ENCODE results near the gene ARHGAP44. TPM values are rescaled to one million over a fixed set of nuclear protein-coding genes. Genes with fewer than 3 reads are reported as not detected.

The ARHGAP44 gene
- total and polyA plus RNA-seq, 2 donors (not counting 1 experiment from before 2014, with no cell fraction given), result 0.78 to 11.6 TPM

DNA sequence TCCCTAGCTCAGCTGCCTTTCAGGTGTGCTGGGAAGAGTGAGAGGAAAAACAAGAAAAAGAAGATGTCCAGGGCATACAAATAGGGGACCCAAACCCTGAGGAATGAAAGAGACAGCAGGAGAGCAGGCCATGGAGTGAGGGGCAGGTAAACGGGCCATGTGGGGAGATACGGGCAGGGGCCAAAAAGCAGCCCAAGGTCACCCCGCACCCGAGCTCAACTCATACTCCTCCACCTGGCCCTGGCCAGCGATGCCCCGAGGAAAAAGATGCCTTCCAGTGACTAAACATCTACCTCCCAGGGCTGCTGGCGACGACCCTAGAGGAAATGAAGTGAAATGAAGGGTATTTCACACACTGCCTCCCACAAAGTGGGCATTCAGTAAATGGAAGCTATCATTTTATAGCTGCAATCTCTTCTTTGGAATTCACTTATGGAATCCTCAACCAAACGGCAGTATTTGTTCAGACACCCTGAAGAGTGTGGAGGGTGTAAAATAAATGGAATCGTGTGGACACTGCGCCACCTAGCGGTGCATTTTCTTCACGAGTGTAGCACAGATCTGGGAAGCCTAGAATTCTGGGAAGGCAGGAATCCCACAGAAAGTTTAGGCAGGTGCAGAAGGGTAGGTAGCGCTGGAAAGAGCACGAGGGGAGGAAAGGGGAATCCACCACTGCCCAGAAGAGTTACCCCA lies 213.6 kb downstream of the ARHGAP44 start:
- Histone ChIP-seq H3K9ac (ENCODE audit: low read length) (no peak overlapping the region), H4K20me1 (ENCODE audit: control insufficient read depth, insufficient read depth, low read length, poor library complexity, severe bottlenecking) (peaks cover 7% of the 10 kb centered on the region), H3K27me3 (replicated peaks in 1 of 4; ENCODE audit: control extremely low read depth in 1 of 4, control insufficient read depth in 3 of 4, insufficient read depth in 4 of 4, low read length in 3 of 4) (no peaks in the 10 kb centered on the region), H3K79me2 (ENCODE audit: control insufficient read depth, insufficient read depth, low read length) (peaks cover 6% of the 10 kb centered on the region), H3K9me3 (ENCODE audit: control extremely low read depth in 1 of 3, control insufficient read depth in 2 of 3, insufficient read depth in 1 of 3, low read length in 2 of 3) (no peaks in the 10 kb centered on the region), H3K4me3 (ENCODE audit: control extremely low read depth in 1 of 5, extremely low read depth in 1 of 5, insufficient read depth in 1 of 5, low read depth in 2 of 5, low read length in 4 of 5) (no peak overlapping the region), H3K4me1 (ENCODE audit: control insufficient read depth in 2 of 2, insufficient read depth in 2 of 2, low read length in 2 of 2) (no peaks in the 10 kb centered on the region), H2AFZ (ENCODE audit: insufficient read depth, low read depth, low read length, poor library complexity, severe bottlenecking) (no peak overlapping the region), H3K4me2 (replicated peaks; ENCODE audit: low read depth, low read length, poor library complexity, severe bottlenecking) (no peak overlapping the region), H3K36me3 (replicated peaks in 1 of 2; ENCODE audit: control extremely low read depth in 1 of 2, control insufficient read depth in 1 of 2, extremely low read depth in 1 of 2, insufficient read depth in 2 of 2, low read length in 1 of 2) (peaks cover 10 to 77% of the 10 kb centered on the region in 2 experiments), H3K27ac (ENCODE audit: low read length in 2 of 2) (no peak overlapping the region)
- no peak overlapping the region for H3K27ac Mint-ChIP-seq
- intact Hi-C loops (cut with micrococcal nuclease), result loop anchor here (1.0 to 5.0 kb wide), 3 partner anchors 75 to 822 kb away; no protein-coding TSS in a partner anchor
- ATAC-seq (ENCODE audit: low read depth) (peak; percentile 66), DNase-seq (peak; percentile 63)
- no peaks in the 10 kb centered on the region for H3K9me3 Mint-ChIP-seq (ENCODE audit: insufficient read depth)
- H3K4me3 Mint-ChIP-seq, result no peak overlapping the region
- POLR2A ChIA-PET, result interaction anchor here (1.5 kb wide), 1 partner anchor 15 kb away, joined by 3 read pairs; the partner anchor contains the start of gene ELAC2
- no peak for TF ChIP-seq EZH2 (IDR thresholded peaks at IDR 0.05; ENCODE audit: borderline replicate concordance, insufficient read depth, low read depth, low read length, poor library complexity, severe bottlenecking)
- TF ChIP-seq, protein P1, sequence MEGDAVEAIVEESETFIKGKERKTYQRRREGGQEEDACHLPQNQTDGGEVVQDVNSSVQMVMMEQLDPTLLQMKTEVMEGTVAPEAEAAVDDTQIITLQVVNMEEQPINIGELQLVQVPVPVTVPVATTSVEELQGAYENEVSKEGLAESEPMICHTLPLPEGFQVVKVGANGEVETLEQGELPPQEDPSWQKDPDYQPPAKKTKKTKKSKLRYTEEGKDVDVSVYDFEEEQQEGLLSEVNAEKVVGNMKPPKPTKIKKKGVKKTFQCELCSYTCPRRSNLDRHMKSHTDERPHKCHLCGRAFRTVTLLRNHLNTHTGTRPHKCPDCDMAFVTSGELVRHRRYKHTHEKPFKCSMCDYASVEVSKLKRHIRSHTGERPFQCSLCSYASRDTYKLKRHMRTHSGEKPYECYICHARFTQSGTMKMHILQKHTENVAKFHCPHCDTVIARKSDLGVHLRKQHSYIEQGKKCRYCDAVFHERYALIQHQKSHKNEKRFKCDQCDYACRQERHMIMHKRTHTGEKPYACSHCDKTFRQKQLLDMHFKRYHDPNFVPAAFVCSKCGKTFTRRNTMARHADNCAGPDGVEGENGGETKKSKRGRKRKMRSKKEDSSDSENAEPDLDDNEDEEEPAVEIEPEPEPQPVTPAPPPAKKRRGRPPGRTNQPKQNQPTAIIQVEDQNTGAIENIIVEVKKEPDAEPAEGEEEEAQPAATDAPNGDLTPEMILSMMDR (IDR thresholded peaks at IDR 0.05), result peak; percentile 93
- CTCF ChIA-PET, result interaction anchor here (0.9 to 6.7 kb wide), 22 partner anchors 9 to 822 kb away, joined by 3 to 41 read pairs (median 6); partner anchors contain the start of genes ARHGAP44 and ELAC2
- WGBS (ENCODE audit: insufficient coverage), result 30% methylated on average over 7 of the region's 15 CpGs
- no peaks in the 10 kb centered on the region for H3K27me3 Mint-ChIP-seq
- H3K4me1 Mint-ChIP-seq, result no peaks in the 10 kb centered on the region

DNA sequence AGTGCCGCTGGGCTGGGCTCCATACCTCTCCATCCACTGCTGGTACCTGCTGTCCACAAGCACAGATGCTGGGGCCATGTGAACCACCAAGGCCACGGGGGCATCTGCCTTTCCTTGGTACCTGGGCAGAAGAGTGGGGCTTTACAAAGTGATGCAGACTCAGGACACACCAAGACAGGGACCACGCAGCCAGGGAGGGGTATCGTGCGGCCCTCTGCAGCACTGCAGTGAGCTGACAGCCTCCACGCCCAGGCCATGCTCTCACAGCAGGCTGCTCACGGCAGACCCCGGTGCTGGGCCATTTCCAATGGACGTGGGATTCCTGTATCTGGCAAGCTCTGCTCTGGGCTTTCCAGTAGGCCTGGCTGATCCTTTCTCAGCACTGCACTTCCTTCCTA lies 214.2 kb downstream of the ARHGAP44 start:
- TF ChIP-seq, protein P1 (IDR thresholded peaks at IDR 0.05), result peak; percentile 76
- TF ChIP-seq EZH2 (IDR thresholded peaks at IDR 0.05; ENCODE audit: borderline replicate concordance, insufficient read depth, low read depth, low read length, poor library complexity, severe bottlenecking), result no peak
- no peak for DNase-seq
- no peak overlapping the region for H3K4me2 ChIP-seq (replicated peaks; ENCODE audit: low read depth, low read length, poor library complexity, severe bottlenecking)
- H3K4me1 ChIP-seq (ENCODE audit: control insufficient read depth in 2 of 2, insufficient read depth in 2 of 2, low read length in 2 of 2), result no peaks in the 10 kb centered on the region
- WGBS (ENCODE audit: insufficient coverage), result 94% methylated on average over 9 of the region's 9 CpGs
- peaks cover 7% of the 10 kb centered on the region for H4K20me1 ChIP-seq (ENCODE audit: control insufficient read depth, insufficient read depth, low read length, poor library complexity, severe bottlenecking)
- peak; percentile 21 for ATAC-seq (ENCODE audit: low read depth)
- H3K4me3 Mint-ChIP-seq, result no peak overlapping the region
- CTCF ChIA-PET, result interaction anchor here (1.1 to 6.7 kb wide), 15 partner anchors 11 to 822 kb away, joined by 3 to 41 read pairs (median 7); partner anchors contain the start of genes ARHGAP44 and ELAC2
- no peak overlapping the region for H3K9ac ChIP-seq (ENCODE audit: low read length)
- H3K4me1 Mint-ChIP-seq, result no peaks in the 10 kb centered on the region
- H3K27me3 Mint-ChIP-seq, result no peaks in the 10 kb centered on the region
- H3K36me3 ChIP-seq (replicated peaks in 1 of 2; ENCODE audit: control extremely low read depth in 1 of 2, control insufficient read depth in 1 of 2, extremely low read depth in 1 of 2, insufficient read depth in 2 of 2, low read length in 1 of 2), result peaks cover 4 to 73% of the 10 kb centered on the region in 2 experiments
- no peak overlapping the region for H3K27ac ChIP-seq (ENCODE audit: low read length in 2 of 2)
- POLR2A ChIA-PET, result interaction anchor here (1.5 kb wide), 1 partner anchor 14 kb away, joined by 3 read pairs; the partner anchor contains the start of gene ELAC2
- no peaks in the 10 kb centered on the region for H3K27me3 ChIP-seq (replicated peaks in 1 of 4; ENCODE audit: control extremely low read depth in 1 of 4, control insufficient read depth in 3 of 4, insufficient read depth in 4 of 4, low read length in 3 of 4)
- H3K27ac Mint-ChIP-seq, result no peak overlapping the region
- intact Hi-C loops (cut with micrococcal nuclease), result loop anchor here (1.0 to 5.0 kb wide), 3 partner anchors 75 to 823 kb away; no protein-coding TSS in a partner anchor
- H3K79me2 ChIP-seq (ENCODE audit: control insufficient read depth, insufficient read depth, low read length), result peaks cover 6% of the 10 kb centered on the region
- H3K4me3 ChIP-seq (ENCODE audit: control extremely low read depth in 1 of 5, extremely low read depth in 1 of 5, insufficient read depth in 1 of 5, low read depth in 2 of 5, low read length in 4 of 5), result no peak overlapping the region
- no peak overlapping the region for H2AFZ ChIP-seq (ENCODE audit: insufficient read depth, low read depth, low read length, poor library complexity, severe bottlenecking)
- no peaks in the 10 kb centered on the region for H3K9me3 ChIP-seq (ENCODE audit: control extremely low read depth in 1 of 3, control insufficient read depth in 2 of 3, insufficient read depth in 1 of 3, low read length in 2 of 3)
- no peaks in the 10 kb centered on the region for H3K9me3 Mint-ChIP-seq (ENCODE audit: insufficient read depth)

Measured in B cell (primary cell).